HEK293T (cell line): ENCODE results near the gene CLEC4E.

Experiments
- BHLHE40 ChIP-seq: fragments of 450-650 bp; IDR thresholded peaks from 2 replicates; pipeline ENCODE4 v1.6.1; 2016; ENCODE audit warnings: mild to moderate bottlenecking, moderate library complexity, borderline replicate concordance
- ELF4 ChIP-seq: fragments of 450-650 bp; IDR thresholded peaks from 2 replicates; pipeline ENCODE4 v1.6.1; 2017; ENCODE audit warnings: antibody characterized with exemption
- FOXA1 ChIP-seq: fragments of 450-650 bp; IDR thresholded peaks from 2 replicates; pipeline ENCODE4 v1.6.1; 2016; ENCODE audit warnings: mild to moderate bottlenecking
- FOXM1 ChIP-seq: fragments of 450-650 bp; IDR thresholded peaks from 2 replicates; pipeline ENCODE4 v1.6.1; 2017; ENCODE audit warnings: mild to moderate bottlenecking, borderline replicate concordance
- L3MBTL2 ChIP-seq: fragments of 450-650 bp; conservative IDR thresholded peaks from 2 replicates; pipeline ENCODE4 v1.6.1; 2016; ENCODE audit warnings: mild to moderate bottlenecking
- NFRKB ChIP-seq: fragments of 450-650 bp; IDR thresholded peaks from 2 replicates; pipeline ENCODE4 v1.6.1; 2016; ENCODE audit warnings: mild to moderate bottlenecking, moderate library complexity
- SP1 ChIP-seq: fragments of 450-650 bp; IDR thresholded peaks from 2 replicates; pipeline ENCODE4 v1.6.1; 2017
- TF ChIP-seq, protein P1 (sequence below): fragments of 450-650 bp; IDR thresholded peaks from 2 replicates; pipeline ENCODE4 v1.6.1; 2016

DNA sequence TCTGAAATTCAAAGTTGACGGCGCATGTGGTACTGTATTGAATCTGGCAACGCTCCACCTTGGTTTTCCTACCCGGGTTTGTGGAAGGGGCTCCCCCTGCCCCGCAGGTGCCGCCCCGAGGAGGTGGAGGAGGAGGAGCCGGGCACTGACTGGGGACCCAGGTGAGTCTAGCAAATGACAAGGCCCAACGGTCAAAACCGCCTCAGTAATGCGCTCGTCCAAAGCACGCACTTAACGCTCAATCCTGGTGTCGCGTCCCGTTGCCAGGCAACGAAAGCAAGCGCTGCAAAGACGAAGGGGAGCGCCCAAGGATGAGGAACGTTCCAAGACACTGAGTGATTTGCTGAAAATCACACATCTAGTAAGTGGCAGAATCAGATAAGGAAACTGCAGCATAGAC lies 24.0 kb upstream of the CLEC4E start:
- TF ChIP-seq FOXA1 (no peak), FOXM1 (no peak), L3MBTL2 (no peak), BHLHE40 (no peak), ELF4 (no peak), SP1 (no peak), NFRKB (no peak)
- TF ChIP-seq, protein P1, sequence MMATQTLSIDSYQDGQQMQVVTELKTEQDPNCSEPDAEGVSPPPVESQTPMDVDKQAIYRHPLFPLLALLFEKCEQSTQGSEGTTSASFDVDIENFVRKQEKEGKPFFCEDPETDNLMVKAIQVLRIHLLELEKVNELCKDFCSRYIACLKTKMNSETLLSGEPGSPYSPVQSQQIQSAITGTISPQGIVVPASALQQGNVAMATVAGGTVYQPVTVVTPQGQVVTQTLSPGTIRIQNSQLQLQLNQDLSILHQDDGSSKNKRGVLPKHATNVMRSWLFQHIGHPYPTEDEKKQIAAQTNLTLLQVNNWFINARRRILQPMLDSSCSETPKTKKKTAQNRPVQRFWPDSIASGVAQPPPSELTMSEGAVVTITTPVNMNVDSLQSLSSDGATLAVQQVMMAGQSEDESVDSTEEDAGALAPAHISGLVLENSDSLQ = no peak
